Stomach (tissue), 4 donors: ENCODE measurements around the gene CCDC141.

ENCODE experiments used
- CTCF ChIP-seq, 7 experiments: fragments of 450-650 bp in 4 of 7; fragments of 200-600 bp in 3 of 7; sonication (generic) in 3 of 7; IDR thresholded peaks; one replicate each; pipeline ENCODE4 v1.5.1; 2016 to 2019; ENCODE audit warnings: antibody characterized with exemption in 7 of 7, control low read depth in 2 of 7, mild to moderate bottlenecking in 1 of 7
- POLR2AphosphoS5 ChIP-seq, 3 donors: sonication (generic); formaldehyde crosslinking; IDR thresholded peaks; one replicate each; pipeline ENCODE4 v1.6.1; 2016; ENCODE audit warnings: antibody characterized with exemption in 3 of 3

GRCh38 chr2:178997477-178997876 lies 52.5 kb downstream of the CCDC141 start:
- TF ChIP-seq CTCF (IDR thresholded peaks at IDR 0.05) (no peak), POLR2AphosphoS5 (IDR thresholded peaks at IDR 0.05) (no peak)
